SJCRH30 (cell line): Measurements from ENCODE around the gene ASB2. TPM values are rescaled to one million over a fixed set of nuclear protein-coding genes. Genes with fewer than 3 reads are reported as not detected.
A peak's percentile ranks its signal among the peaks of the same experiment; 100 is the strongest.

ENCODE experiments used
- DNase-seq, 2 experiments: peaks; one replicate each; pipeline ENCODE4 v3.0.0-alpha.2; 2015 to 2020
- H3K27ac ChIP-seq: fragments of 250-450 bp; sonication (Bioruptor Pico); 2 replicates; pipeline ENCODE4 v1.5.1; 2020; ENCODE audit warnings: mild to moderate bottlenecking, moderate library complexity
- H3K27me3 ChIP-seq: fragments of 250-450 bp; sonication (Bioruptor Pico); 2 replicates; pipeline ENCODE4 v1.5.1; 2020; ENCODE audit warnings: mild to moderate bottlenecking, moderate library complexity
- H3K36me3 ChIP-seq: fragments of 250-450 bp; sonication (Bioruptor Pico); 2 replicates; pipeline ENCODE4 v1.5.1; 2020; ENCODE audit warnings: mild to moderate bottlenecking, moderate library complexity
- H3K4me1 ChIP-seq: fragments of 250-450 bp; sonication (Bioruptor Pico); 2 replicates; pipeline ENCODE4 v1.5.1; 2020; ENCODE audit warnings: mild to moderate bottlenecking, moderate library complexity
- H3K4me3 ChIP-seq: fragments of 250-450 bp; sonication (Bioruptor Pico); 2 replicates; pipeline ENCODE4 v1.5.1; 2020; ENCODE audit warnings: mild to moderate bottlenecking, moderate library complexity
- H3K9me3 ChIP-seq: fragments of 250-450 bp; sonication (Bioruptor Pico); replicated peaks from 2 replicates; pipeline ENCODE4 v1.5.1; 2020; ENCODE audit warnings: mild to moderate bottlenecking, moderate library complexity
- total RNA-seq: library from RNA; depleted of rRNA; stranded (reverse); fragments of >200 nt; shearing (Covaris generic); gene quantifications from 2 replicates; pipeline ENCODE4 v1.2.3, GENCODE V29; 2014

ASB2 gene
- total RNA-seq, 1 experiment from 2014 or later, result 2.4 TPM

GRCh38 chr14:93955850-93956481 is 20.4 kb downstream of the ASB2 start:
- H3K27ac ChIP-seq, result no peak overlapping the region
- no peaks in the 10 kb centered on the region for H3K36me3 ChIP-seq
- peaks cover 56% of the 10 kb centered on the region for H3K4me1 ChIP-seq
- H3K9me3 ChIP-seq, result no peaks in the 10 kb centered on the region
- no peak for DNase-seq
- H3K4me3 ChIP-seq, result no peak overlapping the region
- H3K27me3 ChIP-seq, result no peaks in the 10 kb centered on the region

- H3K4me1 ChIP-seq, result peaks cover 56% of the 10 kb centered on the region
- no peak overlapping the region for H3K4me3 ChIP-seq
- H3K9me3 ChIP-seq, result no peaks in the 10 kb centered on the region
- no peak for DNase-seq
- no peaks in the 10 kb centered on the region for H3K27me3 ChIP-seq
- no peaks in the 10 kb centered on the region for H3K36me3 ChIP-seq
- H3K27ac ChIP-seq, result no peak overlapping the region
Measured at GRCh38 chr14:93954900-93955849, 21.2 kb downstream of the ASB2 start.

- Histone ChIP-seq H3K4me3 (no peak overlapping the region), H3K27ac (no peak overlapping the region), H3K9me3 (no peaks in the 10 kb centered on the region), H3K27me3 (no peaks in the 10 kb centered on the region), H3K4me1 (peaks cover 51% of the 10 kb centered on the region), H3K36me3 (no peaks in the 10 kb centered on the region)
- no peak for DNase-seq
Measured at GRCh38 chr14:93954516-93954830, 21.9 kb downstream of the ASB2 start.

GRCh38 chr14:93953739-93954515 is 22.4 kb downstream of the ASB2 start:
- H3K36me3 ChIP-seq, result no peaks in the 10 kb centered on the region
- H3K27me3 ChIP-seq, result no peaks in the 10 kb centered on the region
- no peaks in the 10 kb centered on the region for H3K9me3 ChIP-seq
- H3K27ac ChIP-seq, result no peak overlapping the region
- no peak overlapping the region for H3K4me3 ChIP-seq
- DNase-seq, result peak; percentile 27 to 52
- H3K4me1 ChIP-seq, result peaks cover 46% of the 10 kb centered on the region

GRCh38 chr14:93953263-93953662 is 23.1 kb downstream of the ASB2 start:
- Histone ChIP-seq H3K36me3 (no peaks in the 10 kb centered on the region), H3K27me3 (no peaks in the 10 kb centered on the region), H3K4me1 (peaks cover 39% of the 10 kb centered on the region), H3K9me3 (no peaks in the 10 kb centered on the region), H3K4me3 (no peak overlapping the region), H3K27ac (no peak overlapping the region)
- no peak for DNase-seq

- Histone ChIP-seq H3K4me3 (no peak overlapping the region), H3K36me3 (no peaks in the 10 kb centered on the region), H3K4me1 (peaks cover 35% of the 10 kb centered on the region), H3K27me3 (no peaks in the 10 kb centered on the region), H3K27ac (no peak overlapping the region), H3K9me3 (no peaks in the 10 kb centered on the region)
- DNase-seq, result no peak
Measured at GRCh38 chr14:93952829-93953228, 23.5 kb downstream of the ASB2 start.

GRCh38 chr14:93951635-93952540 is 24.5 kb downstream of the ASB2 start:
- DNase-seq, result no peak
- H3K9me3 ChIP-seq, result no peaks in the 10 kb centered on the region
- H3K36me3 ChIP-seq, result no peaks in the 10 kb centered on the region
- H3K27ac ChIP-seq, result no peak overlapping the region
- H3K27me3 ChIP-seq, result no peaks in the 10 kb centered on the region
- H3K4me3 ChIP-seq, result no peak overlapping the region
- peaks cover 26% of the 10 kb centered on the region for H3K4me1 ChIP-seq

- Histone ChIP-seq H3K36me3 (no peaks in the 10 kb centered on the region), H3K27me3 (no peaks in the 10 kb centered on the region), H3K4me3 (no peak overlapping the region), H3K4me1 (peaks cover 21% of the 10 kb centered on the region), H3K27ac (no peak overlapping the region), H3K9me3 (no peaks in the 10 kb centered on the region)
- no peak for DNase-seq
Measured at GRCh38 chr14:93950948-93951634, 25.3 kb downstream of the ASB2 start.

GRCh38 chr14:93949511-93950075 is 26.8 kb downstream of the ASB2 start:
- H3K4me1 ChIP-seq, result peaks cover 31% of the 10 kb centered on the region
- no peak overlapping the region for H3K4me3 ChIP-seq
- DNase-seq, result no peak
- no peaks in the 10 kb centered on the region for H3K36me3 ChIP-seq
- no peaks in the 10 kb centered on the region for H3K9me3 ChIP-seq
- no peak overlapping the region for H3K27ac ChIP-seq
- H3K27me3 ChIP-seq, result no peaks in the 10 kb centered on the region

- H3K27me3 ChIP-seq, result no peaks in the 10 kb centered on the region
- no peak overlapping the region for H3K27ac ChIP-seq
- no peak for DNase-seq
- peaks cover 39% of the 10 kb centered on the region for H3K4me1 ChIP-seq
- H3K4me3 ChIP-seq, result no peak overlapping the region
- H3K9me3 ChIP-seq, result no peaks in the 10 kb centered on the region
- no peaks in the 10 kb centered on the region for H3K36me3 ChIP-seq
Measured at GRCh38 chr14:93947282-93947681, 29.1 kb downstream of the ASB2 start.

GRCh38 chr14:93946541-93947090 is 29.8 kb downstream of the ASB2 start:
- no peaks in the 10 kb centered on the region for H3K36me3 ChIP-seq
- H3K9me3 ChIP-seq, result no peaks in the 10 kb centered on the region
- no peak for DNase-seq
- peaks cover 45% of the 10 kb centered on the region for H3K4me1 ChIP-seq
- no peak overlapping the region for H3K4me3 ChIP-seq
- no peaks in the 10 kb centered on the region for H3K27me3 ChIP-seq
- no peak overlapping the region for H3K27ac ChIP-seq

GRCh38 chr14:93946104-93946503 is 30.3 kb downstream of the ASB2 start:
- peaks cover 51% of the 10 kb centered on the region for H3K4me1 ChIP-seq
- H3K9me3 ChIP-seq, result no peaks in the 10 kb centered on the region
- no peak overlapping the region for H3K4me3 ChIP-seq
- no peaks in the 10 kb centered on the region for H3K27me3 ChIP-seq
- DNase-seq, result no peak
- H3K36me3 ChIP-seq, result no peaks in the 10 kb centered on the region
- no peak overlapping the region for H3K27ac ChIP-seq

GRCh38 chr14:93945070-93945399 is 31.3 kb downstream of the ASB2 start:
- H3K4me3 ChIP-seq, result no peak overlapping the region
- H3K4me1 ChIP-seq, result peaks cover 57% of the 10 kb centered on the region
- no peak for DNase-seq
- H3K27ac ChIP-seq, result peak overlapping the region; percentile 24; the same call in 1 of the 2 replicates
- H3K9me3 ChIP-seq, result no peaks in the 10 kb centered on the region
- H3K27me3 ChIP-seq, result no peaks in the 10 kb centered on the region
- H3K36me3 ChIP-seq, result no peaks in the 10 kb centered on the region
